A549 (cell line): ENCODE results near the gene GTF3C5.
"Not testable (repeated sequence)": the region's sequence is repeated elsewhere in the genome, so short reads cannot be mapped to it uniquely, and the experiment has no call there.

Source experiments
- BCL3 ChIP-seq: fragments of >200 bp; sonication (Bioruptor Twin); formaldehyde crosslinking; IDR thresholded peaks from 3 replicates; pipeline ENCODE4 v1.6.1; 2016
- CBX2 ChIP-seq: fragments of 200-600 bp; sonication (generic); IDR thresholded peaks from 2 replicates; pipeline ENCODE4 v1.6.1; 2016; ENCODE audit warnings: low read depth, mild to moderate bottlenecking, borderline replicate concordance
- CTCF ChIP-seq: fragments of >200 bp; sonication (Bioruptor Twin); formaldehyde crosslinking; IDR thresholded peaks from 3 replicates; pipeline ENCODE4 v1.5.1; 2016
- EHMT2 ChIP-seq: fragments of 200-600 bp; sonication (generic); IDR thresholded peaks from 2 replicates; pipeline ENCODE4 v1.6.1; 2016; ENCODE audit warnings: antibody characterized with exemption, low read depth, mild to moderate bottlenecking, moderate library complexity
- EP300 ChIP-seq, 2 experiments: fragments of >200 bp; sonication (Bioruptor Twin); formaldehyde crosslinking; IDR thresholded peaks; 2 replicates in 1 of 2; 3 replicates in 1 of 2; pipeline ENCODE4 v1.6.1; 2016 to 2017
- KDM5A ChIP-seq: fragments of 200-600 bp; sonication (generic); IDR thresholded peaks from 2 replicates; pipeline ENCODE4 v1.6.1; 2016; ENCODE audit warnings: antibody characterized with exemption, mild to moderate bottlenecking
- PHF8 ChIP-seq: fragments of 200-600 bp; sonication (generic); IDR thresholded peaks from 2 replicates; pipeline ENCODE4 v1.6.1; 2016; ENCODE audit warnings: low read depth, mild to moderate bottlenecking, antibody characterized with exemption, moderate library complexity, borderline replicate concordance
- POLR2A ChIP-seq: IDR thresholded peaks from 2 replicates; pipeline ENCODE4 v1.6.1; 2012; ENCODE audit warnings: mild to moderate bottlenecking, low read length
- POLR2AphosphoS2 ChIP-seq: conservative IDR thresholded peaks from 2 replicates; pipeline ENCODE4 v1.6.1; 2012; ENCODE audit warnings: low read length, improper control_type of control experiment, inconsistent platforms
- REST ChIP-seq: fragments of 200-600 bp; sonication (generic); IDR thresholded peaks from 2 replicates; pipeline ENCODE4 v1.6.1; 2016; ENCODE audit warnings: antibody characterized with exemption, mild to moderate bottlenecking, moderate library complexity
- ZNF302 ChIP-seq: fragments of 250-450 bp; sonication (Bioruptor Pico); IDR thresholded peaks from 2 replicates; pipeline ENCODE4 v1.9.0; 2021; ENCODE audit warnings: inconsistent platforms, mild to moderate bottlenecking, moderate library complexity

DNA sequence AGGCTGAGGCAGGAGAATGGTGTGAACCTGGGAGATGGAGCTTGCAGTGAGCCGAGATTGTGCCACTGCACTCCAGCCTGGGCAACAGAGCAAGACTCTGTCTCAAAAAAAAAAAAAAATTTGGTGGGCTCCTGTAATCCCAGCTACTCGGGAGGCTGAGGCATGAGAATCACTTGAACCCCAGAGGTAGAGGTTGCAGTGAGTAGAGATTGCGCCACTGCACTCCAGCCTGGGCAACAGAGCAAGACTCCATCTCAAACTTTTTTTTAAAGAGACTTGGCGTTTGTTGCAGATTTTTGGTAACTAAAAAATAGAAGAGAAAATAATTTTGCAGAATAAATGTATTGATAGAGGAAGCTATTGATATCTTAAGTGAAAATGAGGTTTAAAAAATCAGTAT lies 32.6 kb upstream of the GTF3C5 start:
- TF ChIP-seq CTCF; EP300 (IDR thresholded peaks at IDR 0.05); PHF8; POLR2A; REST; POLR2AphosphoS2; ZNF302; KDM5A; CBX2; BCL3; EHMT2: not testable (repeated sequence)
